GM12878 (cell line): ENCODE measurements around the gene DSC2.

Experiments
- CHD1 ChIP-seq: IDR thresholded peaks from 2 replicates; pipeline ENCODE4 v1.6.1; 2012; ENCODE audit warnings: low read depth, low read length, improper control_type of control experiment
- POLR2AphosphoS5 ChIP-seq: IDR thresholded peaks from 2 replicates; pipeline ENCODE4 v1.6.1; 2011; ENCODE audit warnings: mild to moderate bottlenecking, low read length, inconsistent platforms
- RAD21 ChIP-seq: IDR thresholded peaks from 2 replicates; pipeline ENCODE4 v1.6.1; 2011; ENCODE audit warnings: mild to moderate bottlenecking, low read depth, low read length, moderate library complexity; ENCODE audit not compliant: insufficient read depth
- SIN3A ChIP-seq: IDR thresholded peaks from 2 replicates; pipeline ENCODE4 v1.6.1; 2012; ENCODE audit warnings: low read depth, low read length, improper control_type of control experiment
- STAT3 ChIP-seq: IDR thresholded peaks from 2 replicates; pipeline ENCODE4 v1.6.1; 2011; ENCODE audit warnings: low read depth, low read length, improper control_type of control experiment
- TAF1 ChIP-seq: IDR thresholded peaks from 2 replicates; pipeline ENCODE4 v1.6.1; 2011; ENCODE audit warnings: mild to moderate bottlenecking, low read depth, low read length, borderline replicate concordance
- TF ChIP-seq, protein P1 (sequence below), 3 experiments: IDR thresholded peaks in 2 of 3; conservative IDR thresholded peaks in 1 of 3; 2 replicates each; pipeline ENCODE4 v1.5.1; 2011; ENCODE audit warnings: low read depth in 3 of 3, low read length in 3 of 3, mild to moderate bottlenecking in 3 of 3, control low read depth in 2 of 3, moderate library complexity in 2 of 3, inconsistent platforms in 1 of 3, mixed read lengths in 1 of 3; ENCODE audit not compliant: control insufficient read depth in 2 of 3, insufficient read depth in 1 of 3; ENCODE audit errors: extremely low read depth in 1 of 3
- TF ChIP-seq, protein P2 (sequence below): IDR thresholded peaks from 2 replicates; pipeline ENCODE4 v1.6.1; 2011; ENCODE audit warnings: low read depth, mild to moderate bottlenecking, low read length, moderate library complexity, borderline replicate concordance; ENCODE audit errors: extremely low read depth

DNA sequence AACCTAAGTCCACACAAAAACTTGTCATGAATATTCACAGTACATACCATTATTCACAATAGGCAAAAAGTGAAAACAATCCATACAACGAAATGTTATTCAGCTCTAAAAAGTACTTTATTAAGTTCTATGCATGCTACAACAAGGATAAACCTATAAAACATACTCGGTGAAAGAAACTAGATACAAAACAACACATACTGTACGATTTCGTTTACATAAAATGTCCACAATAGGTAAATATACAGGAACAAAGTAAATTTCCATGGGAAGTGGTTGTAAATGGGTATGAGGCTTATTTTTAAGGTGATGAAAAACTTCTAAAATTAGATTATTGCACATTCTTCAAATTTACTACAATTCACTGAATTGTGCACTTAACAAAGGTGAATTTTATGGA is 67.7 kb downstream of the DSC2 start:
- TF ChIP-seq, protein P1, sequence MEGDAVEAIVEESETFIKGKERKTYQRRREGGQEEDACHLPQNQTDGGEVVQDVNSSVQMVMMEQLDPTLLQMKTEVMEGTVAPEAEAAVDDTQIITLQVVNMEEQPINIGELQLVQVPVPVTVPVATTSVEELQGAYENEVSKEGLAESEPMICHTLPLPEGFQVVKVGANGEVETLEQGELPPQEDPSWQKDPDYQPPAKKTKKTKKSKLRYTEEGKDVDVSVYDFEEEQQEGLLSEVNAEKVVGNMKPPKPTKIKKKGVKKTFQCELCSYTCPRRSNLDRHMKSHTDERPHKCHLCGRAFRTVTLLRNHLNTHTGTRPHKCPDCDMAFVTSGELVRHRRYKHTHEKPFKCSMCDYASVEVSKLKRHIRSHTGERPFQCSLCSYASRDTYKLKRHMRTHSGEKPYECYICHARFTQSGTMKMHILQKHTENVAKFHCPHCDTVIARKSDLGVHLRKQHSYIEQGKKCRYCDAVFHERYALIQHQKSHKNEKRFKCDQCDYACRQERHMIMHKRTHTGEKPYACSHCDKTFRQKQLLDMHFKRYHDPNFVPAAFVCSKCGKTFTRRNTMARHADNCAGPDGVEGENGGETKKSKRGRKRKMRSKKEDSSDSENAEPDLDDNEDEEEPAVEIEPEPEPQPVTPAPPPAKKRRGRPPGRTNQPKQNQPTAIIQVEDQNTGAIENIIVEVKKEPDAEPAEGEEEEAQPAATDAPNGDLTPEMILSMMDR (IDR thresholded peaks at IDR 0.05 in 2 of 3, conservative IDR thresholded peaks at IDR 0.05 in 1 of 3; ENCODE audit: control insufficient read depth in 2 of 3, extremely low read depth in 1 of 3, insufficient read depth in 1 of 3, low read depth in 3 of 3, low read length in 3 of 3) = no peak
- no peak for TF ChIP-seq SIN3A
- TF ChIP-seq RAD21 = no peak
- TF ChIP-seq POLR2AphosphoS5 = no peak
- TF ChIP-seq TAF1 = no peak
- TF ChIP-seq, protein P2, sequence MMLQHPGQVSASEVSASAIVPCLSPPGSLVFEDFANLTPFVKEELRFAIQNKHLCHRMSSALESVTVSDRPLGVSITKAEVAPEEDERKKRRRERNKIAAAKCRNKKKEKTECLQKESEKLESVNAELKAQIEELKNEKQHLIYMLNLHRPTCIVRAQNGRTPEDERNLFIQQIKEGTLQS = no peak
- TF ChIP-seq STAT3 = no peak
- no peak for TF ChIP-seq CHD1
